HK-2 (cell line): Measurements from ENCODE around the gene CUEDC1.
"Not testable (repeated sequence)": the region's sequence is repeated elsewhere in the genome, so short reads cannot be mapped to it uniquely, and the experiment has no call there.

Experiments used
- DNase-seq: peaks from one replicate; pipeline ENCODE4 v3.0.0-alpha.2; 2018; ENCODE audit not compliant: unreplicated experiment

Gene CUEDC1

DNA sequence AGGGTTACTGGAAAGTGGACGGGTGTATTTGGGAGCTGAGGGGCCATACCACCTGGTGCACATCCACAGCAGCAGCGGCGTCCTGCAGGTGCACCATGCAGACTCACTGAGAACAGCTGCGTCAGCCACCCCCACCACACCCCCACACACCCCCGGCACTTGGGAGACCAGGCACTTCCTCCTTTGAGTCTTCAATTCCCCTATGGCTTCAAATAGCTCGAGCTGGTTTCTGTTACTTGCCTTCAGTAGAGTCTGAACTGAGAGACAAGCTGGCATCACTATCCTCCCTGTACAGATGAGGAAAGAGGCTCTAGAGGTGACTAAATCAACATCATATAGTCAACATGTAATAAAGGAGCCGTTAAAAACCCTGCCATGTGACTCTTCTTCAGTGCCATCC, 15.4 kb downstream of the CUEDC1 start:
- no peak for DNase-seq

GRCh38 chr17:57938061-57938502, 17.1 kb downstream of the CUEDC1 start:
- no peak for DNase-seq

- no peak for DNase-seq
Observed at GRCh38 chr17:57937492-57937891, 17.7 kb downstream of the CUEDC1 start.

DNA sequence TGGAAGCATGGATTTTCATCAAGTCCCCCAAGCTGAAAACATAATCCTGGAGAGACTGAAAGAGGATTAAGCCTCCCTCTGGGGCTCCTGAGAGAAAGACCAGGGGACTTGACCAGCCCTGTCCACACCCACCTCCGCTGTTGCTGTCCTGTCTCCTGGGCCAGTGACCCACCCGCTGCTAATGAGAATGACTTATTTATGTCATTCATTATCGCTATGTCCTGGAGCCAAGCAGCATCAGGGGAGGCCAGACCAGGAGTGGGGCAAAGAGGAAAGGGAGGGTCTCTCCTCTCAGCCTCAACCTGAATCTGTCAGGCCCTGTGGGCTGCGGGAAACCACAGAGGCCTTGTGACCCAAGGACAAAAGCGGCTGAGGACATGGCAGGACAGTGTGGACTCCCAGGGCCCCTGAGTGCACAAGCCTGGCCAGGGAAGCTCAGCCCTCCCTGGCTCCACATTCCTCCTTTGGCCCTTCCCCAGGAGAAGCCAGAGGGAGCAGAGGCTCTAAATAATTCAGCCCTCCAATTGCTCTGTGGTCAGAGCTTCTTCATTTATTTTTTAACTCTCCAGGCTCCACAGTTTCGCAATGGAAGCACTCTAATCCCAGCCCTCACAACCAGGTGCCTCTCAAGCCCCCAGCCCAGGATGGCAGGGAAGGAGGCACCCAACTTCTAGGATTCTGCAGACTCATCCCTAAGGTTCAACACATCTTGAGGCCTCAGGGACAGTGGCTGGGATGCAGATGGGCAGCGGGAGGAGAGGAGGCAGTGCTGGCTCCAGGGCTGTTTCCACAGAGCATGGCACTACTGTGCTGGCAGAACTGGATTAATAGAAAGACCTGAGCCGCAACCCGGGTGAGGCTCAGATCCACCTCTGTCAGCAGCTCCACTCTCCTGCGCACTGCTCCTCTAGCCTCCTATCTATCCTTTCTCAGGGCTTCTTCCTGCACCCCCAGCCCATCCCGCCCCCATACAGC, 19.1 kb downstream of the CUEDC1 start:
- DNase-seq: no peak

DNA sequence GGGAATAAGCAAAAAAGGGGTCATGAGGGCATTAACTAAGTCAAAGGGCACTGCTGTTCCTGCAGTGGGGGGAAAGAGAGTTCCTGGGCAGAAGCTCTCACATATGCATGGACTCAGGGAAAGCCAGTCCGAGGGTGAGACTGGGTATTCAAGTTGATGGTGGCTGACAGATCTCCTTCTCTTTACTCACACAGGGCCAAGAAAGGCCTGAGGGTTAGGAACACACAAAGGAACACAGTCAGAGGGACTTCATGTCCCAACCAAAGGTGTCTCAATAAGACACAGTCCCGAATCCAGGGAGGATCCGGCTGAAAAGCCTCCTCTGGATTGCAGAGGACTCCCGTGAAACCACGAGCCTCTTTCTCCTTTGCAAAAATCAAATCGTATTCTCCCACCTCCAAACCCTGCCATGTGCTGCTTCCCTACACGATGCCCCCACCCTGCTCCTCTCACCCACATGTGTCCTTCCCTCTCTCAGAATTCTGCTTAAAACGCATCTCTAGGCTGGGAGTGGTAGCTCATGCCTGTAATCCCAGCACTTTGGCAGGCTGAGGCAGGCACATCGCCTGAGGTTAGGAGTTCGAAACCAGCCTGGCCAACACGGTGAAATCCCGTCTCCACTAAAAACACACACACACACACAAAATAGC, 23.6 kb downstream of the CUEDC1 start:
- DNase-seq: no peak

DNA sequence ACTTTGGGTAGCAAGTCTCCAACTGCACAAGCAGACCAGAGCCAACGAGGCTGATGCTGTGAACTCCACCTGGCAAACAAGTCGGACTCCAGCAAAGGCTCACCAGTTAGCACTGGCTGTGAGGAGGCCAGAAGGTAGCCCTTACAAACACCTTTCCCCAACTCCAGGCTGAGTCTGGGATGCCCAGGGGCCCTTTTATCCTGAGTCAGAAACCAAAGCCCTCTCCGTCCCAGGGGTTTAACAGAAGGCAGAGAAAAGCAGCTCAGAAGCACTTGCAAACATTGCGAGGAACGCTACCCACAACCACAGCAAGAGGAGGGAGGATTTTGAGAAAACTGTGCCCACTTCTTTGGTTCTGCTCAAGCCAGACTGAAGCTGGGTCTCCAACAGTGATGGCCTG, 25.0 kb downstream of the CUEDC1 start:
- DNase-seq: no peak

- DNase-seq: no peak
Observed at GRCh38 chr17:57929386-57929785, 25.8 kb downstream of the CUEDC1 start.

- no peak for DNase-seq
Observed at GRCh38 chr17:57928928-57929327, 26.3 kb downstream of the CUEDC1 start.

- DNase-seq: no peak
Observed at GRCh38 chr17:57927048-57927723, 28.0 kb downstream of the CUEDC1 start.

DNA sequence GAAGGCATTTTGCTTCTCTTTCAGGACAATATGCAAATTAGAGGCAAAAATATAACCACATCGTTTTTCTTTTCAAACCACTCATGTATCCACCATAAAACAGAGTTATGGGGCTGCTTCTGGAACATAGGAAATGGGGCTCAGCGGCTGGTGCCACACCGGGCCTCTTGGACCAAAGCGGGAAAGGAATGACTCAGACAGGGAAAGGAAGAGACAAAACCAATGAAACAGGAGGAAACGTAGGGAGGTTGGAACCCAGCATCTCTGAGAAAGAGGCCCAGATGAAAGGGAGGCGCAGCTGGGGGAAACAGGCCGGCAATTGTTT, 28.5 kb downstream of the CUEDC1 start:
- no peak for DNase-seq

- DNase-seq: no peak
Observed at GRCh38 chr17:57925361-57925990, 29.7 kb downstream of the CUEDC1 start.

DNA sequence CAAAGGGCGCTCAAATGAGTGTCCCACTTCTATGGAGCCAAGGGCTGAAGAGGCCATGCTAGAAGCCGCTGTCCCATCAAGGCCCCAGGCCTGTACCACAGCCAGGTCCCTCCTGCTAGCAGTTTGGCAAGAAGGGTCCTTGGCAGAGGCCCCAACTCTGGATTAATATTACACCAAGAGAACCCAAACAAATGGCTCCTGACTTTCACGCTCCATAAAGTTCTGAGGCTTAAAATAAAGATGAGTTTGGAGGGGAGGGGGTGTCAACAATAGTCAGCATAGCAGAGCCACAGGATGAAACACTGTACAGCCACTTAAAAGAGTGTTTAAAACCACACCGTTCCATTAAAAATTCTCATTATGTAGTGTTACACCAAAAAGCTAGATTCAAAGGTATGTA, 30.5 kb downstream of the CUEDC1 start:
- DNase-seq: peak; percentile 47

GRCh38 chr17:57923182-57923872, 31.9 kb downstream of the CUEDC1 start:
- DNase-seq: no peak

- DNase-seq: not testable (repeated sequence)
Observed at GRCh38 chr17:57922745-57923144, 32.5 kb downstream of the CUEDC1 start.

DNA sequence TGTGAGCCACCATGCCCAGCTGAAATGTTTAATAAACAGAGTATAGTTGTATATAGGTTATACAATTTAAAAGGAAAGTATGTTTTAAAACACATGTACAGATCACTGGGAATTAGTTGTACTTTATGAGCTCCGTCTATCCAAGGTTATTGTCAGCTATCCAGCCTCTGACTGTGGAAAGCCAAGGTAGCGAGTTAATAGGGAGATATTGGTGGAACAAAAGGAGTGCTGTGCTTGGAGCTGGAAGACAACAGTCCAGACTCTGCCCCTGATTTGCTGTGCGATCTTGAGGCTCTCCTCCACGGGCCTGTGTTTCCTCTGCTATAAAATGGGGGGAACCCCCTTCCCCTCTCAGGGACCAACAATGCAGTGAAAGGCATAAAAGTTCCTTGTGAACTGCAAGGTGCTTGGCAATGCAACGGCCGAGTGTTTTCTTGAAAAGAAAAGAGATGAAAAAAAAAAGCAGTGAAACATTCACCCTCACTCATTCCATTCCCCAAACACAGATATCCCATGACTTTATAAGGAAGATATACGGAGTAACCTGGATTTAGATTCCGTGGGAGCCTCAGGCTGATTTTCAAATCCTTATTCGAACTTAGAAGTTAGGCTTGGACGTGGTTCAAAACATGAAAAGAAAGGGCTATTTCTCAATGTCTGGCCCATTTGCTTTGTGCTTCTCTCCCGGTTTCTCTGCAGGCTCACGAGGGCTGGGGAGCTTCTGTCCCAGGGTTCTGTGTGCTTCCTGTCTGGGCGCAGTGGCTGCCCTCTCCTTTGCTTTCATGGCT, 34.1 kb downstream of the CUEDC1 start:
- DNase-seq: no peak

GRCh38 chr17:57919918-57920317, 35.3 kb downstream of the CUEDC1 start:
- DNase-seq: no peak

DNA sequence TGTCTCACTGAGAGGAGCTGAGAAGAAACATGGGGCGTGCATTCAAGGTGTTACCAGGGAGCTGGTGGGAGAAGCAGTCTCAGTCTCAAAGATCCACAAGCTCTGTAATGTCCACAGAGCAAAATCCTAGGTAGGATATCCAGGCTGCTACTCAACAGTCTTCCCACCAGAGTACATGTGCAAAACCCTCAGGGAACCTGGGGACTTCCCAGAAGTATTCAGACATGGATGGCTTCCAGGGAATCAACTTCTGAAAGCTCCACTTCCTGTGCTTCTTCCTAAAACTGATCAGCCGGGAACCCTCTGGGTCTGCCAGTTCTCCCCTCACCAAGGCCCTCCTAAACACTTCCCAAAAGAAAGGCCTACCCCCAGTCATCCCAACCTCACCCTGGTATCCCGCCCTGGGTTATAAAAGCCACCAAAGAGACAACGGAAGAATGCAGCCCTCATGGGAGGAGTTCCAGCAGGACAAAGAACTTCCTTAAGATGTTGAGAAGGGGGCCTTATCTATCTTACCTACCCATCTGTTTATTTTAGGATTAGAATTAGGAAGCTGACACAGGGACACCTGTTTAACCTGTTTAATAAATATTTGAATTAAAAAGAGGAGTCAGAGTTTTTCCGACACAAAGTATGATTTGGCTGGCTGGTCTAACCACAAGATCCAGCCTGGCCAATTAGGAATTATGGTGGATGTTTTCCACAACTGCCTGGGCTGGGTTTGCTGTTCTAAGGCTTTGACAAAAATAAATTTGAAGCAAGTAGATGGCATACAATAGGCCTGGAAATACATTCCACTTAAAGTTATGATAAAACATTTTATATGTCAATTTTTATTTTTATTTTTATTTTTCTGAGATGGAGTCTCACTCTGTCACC, 37.0 kb downstream of the CUEDC1 start:
- no peak for DNase-seq

GRCh38 chr17:57916925-57917858, 38.0 kb downstream of the CUEDC1 start:
- DNase-seq: no peak
